ENCODE data around the gene GREB1. TPM values are rescaled to one million over a fixed set of nuclear protein-coding genes. Genes with fewer than 3 reads are reported as not detected.
A peak's percentile ranks its signal among the peaks of the same experiment; 100 is the strongest.

GREB1 gene
- total RNA-seq, 2 experiments from 2014 or later = 0.28 to 0.54 TPM

DNA sequence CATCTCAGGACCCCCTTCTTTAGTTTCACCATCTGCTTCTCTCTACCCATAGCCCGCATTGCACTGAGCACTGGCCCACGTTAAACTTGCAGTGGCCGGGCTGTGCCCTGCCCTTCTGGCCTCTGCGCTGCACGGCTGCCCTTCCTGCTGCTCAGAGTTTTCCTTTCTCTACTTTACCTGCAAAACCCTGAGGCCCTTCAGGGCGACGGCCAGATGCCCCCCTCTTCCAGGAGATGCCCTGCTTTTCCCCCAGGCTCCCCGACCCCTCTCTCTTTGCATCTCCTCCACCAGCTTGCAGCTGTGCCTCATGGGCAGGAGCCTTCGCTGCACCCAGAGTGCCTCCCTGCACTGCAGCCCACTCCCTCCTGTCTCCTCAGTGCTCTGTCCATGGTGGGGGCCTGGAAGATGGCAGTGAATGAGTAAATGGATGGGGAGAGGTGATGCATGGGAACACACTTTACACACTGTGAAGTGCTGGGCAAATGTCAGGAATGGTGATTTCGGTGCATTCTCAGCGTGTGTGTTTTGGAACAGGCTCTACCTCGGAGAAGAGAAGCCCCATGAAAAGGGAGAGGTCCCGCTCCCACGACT, 82.3 kb downstream of the GREB1 start:
- no peak overlapping the region for H3K27ac Mint-ChIP-seq
- no peak overlapping the region for H3K4me3 Mint-ChIP-seq
- POLR2A ChIA-PET = no interaction called here
- no peaks in the 10 kb centered on the region for H3K9me3 Mint-ChIP-seq
- peaks cover 4% of the 10 kb centered on the region for H3K27me3 Mint-ChIP-seq
- ATAC-seq (ENCODE audit: low read depth) = no peak
- H3K36me3 Mint-ChIP-seq = no peaks in the 10 kb centered on the region
- DNase-seq = no peak
- H3K4me1 Mint-ChIP-seq = no peaks in the 10 kb centered on the region

DNA sequence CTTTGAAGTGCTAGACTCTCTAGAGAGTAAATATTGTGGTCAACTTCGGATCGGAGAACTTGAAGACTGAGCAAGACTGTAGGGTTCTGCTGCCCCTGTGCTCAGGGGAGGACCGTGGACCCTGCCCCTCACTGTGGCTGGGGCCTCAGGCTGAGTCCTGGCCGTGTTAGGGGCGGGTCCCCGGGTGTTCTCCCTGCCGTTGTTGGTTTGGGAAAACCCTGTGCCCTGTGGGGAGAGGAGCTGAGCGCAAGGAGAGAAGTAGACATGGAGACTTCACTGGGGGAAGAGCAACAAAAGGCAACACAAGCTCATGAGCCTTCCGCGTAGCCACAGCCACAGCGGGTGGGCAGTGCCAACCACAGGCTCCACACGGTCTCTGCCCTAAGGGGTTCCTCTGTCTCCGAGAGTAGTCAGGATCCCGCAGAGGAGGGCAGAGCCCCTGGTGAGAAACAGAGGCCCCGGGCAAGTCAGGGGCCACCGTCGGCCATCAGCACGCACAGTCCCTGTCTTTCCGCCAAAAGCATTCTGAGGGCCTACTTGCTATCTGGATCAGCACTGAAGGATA, 83.1 kb downstream of the GREB1 start:
- POLR2A ChIA-PET = no interaction called here
- Mint-ChIP-seq H3K4me1 (no peaks in the 10 kb centered on the region), H3K36me3 (no peaks in the 10 kb centered on the region), H3K27ac (no peak overlapping the region), H3K27me3 (peaks cover 4% of the 10 kb centered on the region), H3K4me3 (no peak overlapping the region), H3K9me3 (no peaks in the 10 kb centered on the region)
- no peak for DNase-seq
- no peak for ATAC-seq (ENCODE audit: low read depth)

DNA sequence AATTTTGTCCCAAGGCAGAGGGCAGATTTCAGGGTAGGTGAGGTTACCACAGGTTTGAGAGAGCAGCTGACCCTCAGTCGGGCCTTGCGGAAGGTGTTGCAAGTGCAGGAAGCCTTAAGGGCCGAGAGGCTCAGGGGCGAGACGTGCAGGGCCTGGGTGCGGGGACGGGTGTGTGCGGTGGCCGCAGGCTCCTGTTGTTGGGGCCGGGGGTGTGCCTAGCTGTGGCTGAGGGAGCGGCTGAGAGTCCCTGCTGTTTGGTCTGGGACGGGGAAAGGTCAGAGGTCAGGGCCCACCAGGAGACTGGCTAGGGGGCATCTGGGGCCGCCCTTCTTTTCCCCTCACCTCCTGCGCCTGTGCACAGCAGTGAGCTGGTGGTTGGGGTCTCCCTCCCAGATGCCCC, 83.7 kb downstream of the GREB1 start:
- H3K27me3 Mint-ChIP-seq = peaks cover 4% of the 10 kb centered on the region
- no peak for DNase-seq
- no peaks in the 10 kb centered on the region for H3K9me3 Mint-ChIP-seq
- no peak overlapping the region for H3K4me3 Mint-ChIP-seq
- POLR2A ChIA-PET = no interaction called here
- no peaks in the 10 kb centered on the region for H3K36me3 Mint-ChIP-seq
- no peaks in the 10 kb centered on the region for H3K4me1 Mint-ChIP-seq
- ATAC-seq (ENCODE audit: low read depth) = no peak
- no peak overlapping the region for H3K27ac Mint-ChIP-seq

DNA sequence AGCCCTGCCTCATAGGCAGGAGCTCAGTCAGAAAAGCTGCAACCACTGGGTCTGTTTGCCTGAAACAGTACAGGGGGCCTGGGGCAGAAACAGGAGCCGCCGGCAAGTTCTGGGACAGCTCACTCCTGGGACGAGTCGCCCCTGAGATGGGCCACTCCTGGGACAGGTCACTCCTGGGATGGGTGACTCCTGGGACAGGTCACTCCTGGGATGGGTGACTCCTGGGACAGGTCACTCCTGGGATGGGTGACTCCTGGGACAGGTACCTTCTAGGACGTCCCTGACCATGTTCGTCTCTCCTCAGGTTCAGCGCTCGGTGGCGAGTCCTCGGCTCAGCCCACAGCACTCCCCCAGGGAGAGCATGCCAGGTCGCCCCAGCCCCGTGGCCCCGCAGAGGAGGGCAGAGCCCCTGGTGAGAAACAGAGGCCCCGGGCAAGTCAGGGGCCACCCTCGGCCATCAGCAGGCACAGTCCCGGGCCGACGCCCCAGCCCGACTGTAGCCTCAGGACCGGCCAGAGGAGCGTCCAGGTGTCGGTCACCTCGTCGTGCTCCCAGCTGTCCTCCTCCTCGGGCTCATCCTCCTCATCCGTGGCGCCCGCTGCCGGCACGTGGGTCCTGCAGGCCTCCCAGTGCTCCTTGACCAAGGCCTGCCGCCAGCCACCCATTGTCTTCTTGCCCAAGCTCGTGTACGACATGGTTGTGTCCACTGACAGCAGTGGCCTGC, 84.3 kb downstream of the GREB1 start:
- no peaks in the 10 kb centered on the region for H3K9me3 Mint-ChIP-seq
- DNase-seq (no peak), ATAC-seq (ENCODE audit: low read depth) (peak; percentile 26)
- POLR2A ChIA-PET = no interaction called here
- no peaks in the 10 kb centered on the region for H3K36me3 Mint-ChIP-seq
- H3K27ac Mint-ChIP-seq = no peak overlapping the region
- no peak overlapping the region for H3K4me3 Mint-ChIP-seq
- H3K4me1 Mint-ChIP-seq = no peaks in the 10 kb centered on the region
- H3K27me3 Mint-ChIP-seq = peaks cover 4% of the 10 kb centered on the region

DNA sequence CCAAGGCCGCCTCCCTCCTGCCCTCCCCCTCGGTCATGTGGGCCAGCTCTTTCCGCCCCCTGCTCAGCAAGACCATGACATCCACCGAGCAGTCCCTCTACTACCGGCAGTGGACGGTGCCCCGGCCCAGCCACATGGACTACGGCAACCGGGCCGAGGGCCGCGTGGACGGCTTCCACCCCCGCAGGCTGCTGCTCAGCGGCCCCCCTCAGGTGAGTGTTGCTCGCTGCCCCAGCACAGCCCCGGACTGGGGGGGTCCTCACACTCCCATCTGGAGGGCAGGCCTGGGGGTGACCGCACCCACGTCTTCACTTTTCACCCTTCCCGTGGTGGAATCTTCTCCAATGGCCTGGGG, 84.8 kb downstream of the GREB1 start:
- DNase-seq (no peak), ATAC-seq (ENCODE audit: low read depth) (no peak)
- no peaks in the 10 kb centered on the region for H3K4me1 Mint-ChIP-seq
- H3K27ac Mint-ChIP-seq = no peak overlapping the region
- no peaks in the 10 kb centered on the region for H3K9me3 Mint-ChIP-seq
- POLR2A ChIA-PET = no interaction called here
- peaks cover 4% of the 10 kb centered on the region for H3K27me3 Mint-ChIP-seq
- no peaks in the 10 kb centered on the region for H3K36me3 Mint-ChIP-seq
- H3K4me3 Mint-ChIP-seq = no peak overlapping the region

DNA sequence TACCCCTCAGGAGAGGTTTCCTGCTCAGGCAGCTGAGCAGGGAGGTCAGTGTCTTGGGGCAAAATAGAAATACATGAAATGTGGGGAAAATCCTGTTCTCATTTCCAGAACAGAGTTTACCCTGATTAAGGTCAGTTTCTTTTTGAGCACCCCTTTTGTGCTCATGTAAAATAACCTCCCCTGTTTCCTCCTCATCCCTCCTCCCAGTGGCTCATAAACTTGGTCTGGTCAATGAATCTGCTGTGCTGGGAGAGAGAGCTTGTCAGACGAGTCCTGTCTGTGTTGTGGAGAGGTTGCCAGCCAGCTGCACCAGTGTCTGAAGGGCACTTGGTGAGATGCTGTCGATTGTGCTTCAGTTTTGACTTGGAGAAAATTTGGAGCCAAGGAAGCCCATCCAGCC, 87.6 kb downstream of the GREB1 start:
- H3K9me3 Mint-ChIP-seq = peaks cover 2% of the 10 kb centered on the region
- H3K4me3 Mint-ChIP-seq = no peak overlapping the region
- H3K27ac Mint-ChIP-seq = no peak overlapping the region
- no peaks in the 10 kb centered on the region for H3K4me1 Mint-ChIP-seq
- H3K27me3 Mint-ChIP-seq = peaks cover 2% of the 10 kb centered on the region
- POLR2A ChIA-PET = no interaction called here
- no peak for DNase-seq
- H3K36me3 Mint-ChIP-seq = no peaks in the 10 kb centered on the region
- ATAC-seq (ENCODE audit: low read depth) = no peak

DNA sequence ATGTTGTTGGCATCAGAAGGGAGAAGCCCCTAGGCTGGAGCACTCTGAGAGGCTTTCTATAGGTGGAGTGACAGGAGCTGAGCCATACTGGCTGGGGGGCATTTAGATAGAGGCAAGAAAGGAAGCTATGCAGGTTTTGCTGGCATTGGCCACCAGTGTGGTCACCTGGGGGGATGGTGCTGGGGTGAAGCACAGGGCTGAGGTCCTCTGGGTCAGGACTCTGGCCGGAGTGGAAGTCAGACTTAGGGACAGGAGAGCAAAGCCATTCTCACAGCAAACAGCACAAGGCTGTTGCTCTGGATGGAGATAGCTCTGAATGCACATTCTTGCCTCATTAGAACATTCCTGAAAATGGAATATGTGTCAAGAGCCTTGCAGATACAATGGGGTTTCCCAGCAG, 88.8 kb downstream of the GREB1 start:
- Mint-ChIP-seq H3K9me3 (peaks cover 5% of the 10 kb centered on the region), H3K36me3 (no peaks in the 10 kb centered on the region), H3K4me1 (no peaks in the 10 kb centered on the region), H3K27ac (no peak overlapping the region), H3K27me3 (peaks cover 2% of the 10 kb centered on the region), H3K4me3 (no peak overlapping the region)
- ATAC-seq (ENCODE audit: low read depth) (no peak), DNase-seq (no peak)
- POLR2A ChIA-PET = no interaction called here

DNA sequence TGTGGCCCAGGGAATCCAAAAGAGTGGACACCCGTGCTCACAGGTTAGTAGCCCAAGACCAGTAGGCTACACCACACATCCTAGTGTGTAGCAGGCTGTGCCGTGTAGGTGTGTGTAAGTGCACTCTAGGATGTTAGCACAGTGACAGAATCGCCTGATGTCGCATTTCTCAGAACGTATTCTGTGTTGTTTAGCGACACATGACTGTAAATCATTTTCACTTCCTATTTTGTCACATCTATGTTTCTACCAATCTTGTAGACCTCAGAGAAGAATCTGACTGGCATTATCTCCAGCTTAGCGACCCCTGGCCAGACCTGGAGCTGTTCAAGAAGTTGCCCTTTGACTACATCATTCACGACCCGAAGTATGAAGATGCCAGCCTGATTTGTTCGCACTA, 91.0 kb downstream of the GREB1 start:
- no peak overlapping the region for H3K27ac Mint-ChIP-seq
- no peaks in the 10 kb centered on the region for H3K4me1 Mint-ChIP-seq
- H3K9me3 Mint-ChIP-seq = peaks cover 5% of the 10 kb centered on the region
- H3K36me3 Mint-ChIP-seq = no peaks in the 10 kb centered on the region
- peaks cover 2% of the 10 kb centered on the region for H3K27me3 Mint-ChIP-seq
- no peak overlapping the region for H3K4me3 Mint-ChIP-seq
- DNase-seq (no peak), ATAC-seq (ENCODE audit: low read depth) (no peak)
- POLR2A ChIA-PET = no interaction called here

DNA sequence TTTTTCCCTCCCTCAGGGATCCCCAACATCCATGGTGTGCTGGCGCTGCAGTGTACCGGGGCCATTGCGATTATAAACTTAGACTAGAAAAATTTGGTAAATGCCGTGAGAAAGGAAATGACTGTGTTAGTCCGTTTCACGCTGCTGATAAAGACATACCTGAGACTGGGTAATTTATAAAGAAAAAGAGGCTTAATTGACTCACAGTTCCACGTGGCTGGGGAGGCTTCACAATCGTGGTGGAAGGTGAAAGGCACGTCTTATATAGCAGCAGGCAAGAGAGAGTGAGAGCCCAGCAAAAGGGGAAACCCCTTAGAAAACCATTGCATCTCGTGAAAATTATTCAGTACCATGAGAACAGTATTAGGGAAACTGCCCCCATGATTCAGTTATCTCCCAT, 91.8 kb downstream of the GREB1 start:
- Mint-ChIP-seq H3K36me3 (no peaks in the 10 kb centered on the region), H3K27ac (no peak overlapping the region), H3K27me3 (no peaks in the 10 kb centered on the region), H3K4me3 (no peak overlapping the region), H3K9me3 (peaks cover 5% of the 10 kb centered on the region), H3K4me1 (no peaks in the 10 kb centered on the region)
- DNase-seq (no peak), ATAC-seq (ENCODE audit: low read depth) (no peak)
- POLR2A ChIA-PET = no interaction called here

DNA sequence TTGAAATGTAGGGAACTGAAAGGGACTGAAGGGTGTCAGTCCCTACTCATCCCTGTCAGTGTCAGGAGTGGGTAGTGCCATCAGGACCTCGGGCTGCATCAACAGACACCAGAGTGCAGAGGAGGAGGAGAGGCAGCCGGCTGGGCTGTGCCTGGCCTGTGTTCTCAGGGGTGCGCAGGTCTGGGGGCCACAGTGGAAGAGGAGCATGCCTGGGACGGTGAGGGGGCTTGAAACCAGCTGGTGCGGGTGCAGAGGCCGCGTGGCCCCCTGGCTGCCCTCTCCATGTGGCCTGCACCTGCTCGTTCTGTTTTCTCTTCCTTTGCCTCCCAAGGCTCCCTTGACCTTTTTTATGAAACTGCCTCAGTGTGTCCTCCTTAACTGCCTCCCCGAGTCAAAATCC, 94.8 kb downstream of the GREB1 start:
- Mint-ChIP-seq H3K27me3 (no peaks in the 10 kb centered on the region), H3K9me3 (peaks cover 5% of the 10 kb centered on the region), H3K27ac (no peak overlapping the region), H3K4me3 (no peak overlapping the region), H3K4me1 (no peaks in the 10 kb centered on the region), H3K36me3 (no peaks in the 10 kb centered on the region)
- POLR2A ChIA-PET = no interaction called here
- no peak for ATAC-seq (ENCODE audit: low read depth)
- DNase-seq = no peak

DNA sequence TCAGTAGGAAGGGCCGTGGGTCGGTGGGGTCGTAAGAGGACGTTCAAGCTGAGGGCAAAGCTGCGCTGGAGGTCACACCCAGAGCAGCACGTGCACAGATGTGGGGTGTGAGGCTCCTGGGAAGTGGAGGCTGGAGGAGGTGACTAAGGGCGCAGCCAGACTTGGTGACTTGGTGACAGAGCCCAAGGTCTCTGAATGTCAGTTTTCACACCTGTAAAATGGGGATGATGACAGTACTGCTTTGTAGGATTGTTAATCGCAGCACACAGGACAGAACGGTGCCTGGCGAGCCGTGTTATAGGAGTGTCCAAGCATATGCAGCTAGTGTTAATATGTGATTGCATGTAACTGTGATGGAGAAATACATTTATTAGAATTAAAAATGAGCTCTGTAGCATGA, 95.4 kb downstream of the GREB1 start:
- no peak overlapping the region for H3K27ac Mint-ChIP-seq
- no peak for DNase-seq

DNA sequence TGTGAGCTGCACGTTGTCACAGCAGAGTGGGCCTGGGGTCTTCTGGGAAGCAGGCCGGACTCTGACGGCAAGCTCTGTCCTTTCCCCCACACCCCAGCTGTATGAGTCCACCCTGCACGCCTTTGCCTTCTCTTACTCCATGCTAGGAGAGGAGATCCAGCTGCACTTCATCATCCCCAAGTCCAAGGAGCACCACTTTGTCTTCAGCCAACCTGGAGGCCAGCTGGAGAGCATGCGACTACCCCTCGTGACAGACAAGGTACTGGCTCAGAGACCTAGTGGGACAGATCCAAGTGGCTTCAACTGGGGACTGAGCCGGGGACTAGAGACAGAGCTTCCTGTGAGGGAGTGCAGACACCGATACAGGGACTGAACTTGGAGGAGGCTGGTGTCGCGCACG, 96.0 kb downstream of the GREB1 start:
- no peak for ATAC-seq (ENCODE audit: low read depth)
- Mint-ChIP-seq H3K4me1 (no peaks in the 10 kb centered on the region), H3K27me3 (no peaks in the 10 kb centered on the region), H3K9me3 (peaks cover 5% of the 10 kb centered on the region), H3K27ac (no peak overlapping the region), H3K36me3 (no peaks in the 10 kb centered on the region), H3K4me3 (no peak overlapping the region)
- POLR2A ChIA-PET = no interaction called here
- DNase-seq = no peak

More for the DNA sequence above, 95.4 kb downstream of the GREB1 start:
- Mint-ChIP-seq H3K9me3 (peaks cover 5% of the 10 kb centered on the region), H3K27me3 (no peaks in the 10 kb centered on the region), H3K36me3 (no peaks in the 10 kb centered on the region), H3K4me3 (no peak overlapping the region), H3K4me1 (no peaks in the 10 kb centered on the region)
- no peak for ATAC-seq (ENCODE audit: low read depth)
- POLR2A ChIA-PET = no interaction called here

DNA sequence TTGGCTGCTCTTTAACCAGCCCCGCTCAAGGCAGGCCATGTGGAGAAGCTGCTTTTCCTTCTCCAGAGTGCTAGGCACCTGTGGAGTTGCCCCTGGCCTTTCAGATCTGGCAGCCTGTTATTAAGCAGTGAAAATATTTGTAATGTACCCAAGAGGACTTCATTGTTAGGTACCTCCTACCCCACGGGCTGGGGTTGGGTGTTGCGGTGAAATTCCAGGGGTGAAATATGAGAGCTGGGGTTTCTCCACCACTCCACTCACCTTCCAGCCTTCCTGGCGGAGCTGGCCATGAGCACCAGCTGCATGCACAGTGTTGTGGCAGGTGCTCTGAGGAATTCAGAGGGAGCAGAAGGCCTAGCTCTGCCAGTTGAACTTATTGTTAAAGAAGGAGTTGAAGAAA, 97.0 kb downstream of the GREB1 start:
- ATAC-seq (ENCODE audit: low read depth) (no peak), DNase-seq (no peak)
- POLR2A ChIA-PET = no interaction called here
- H3K27ac Mint-ChIP-seq = no peak overlapping the region
- no peaks in the 10 kb centered on the region for H3K36me3 Mint-ChIP-seq
- H3K4me3 Mint-ChIP-seq = no peak overlapping the region
- peaks cover 5% of the 10 kb centered on the region for H3K9me3 Mint-ChIP-seq
- H3K27me3 Mint-ChIP-seq = no peaks in the 10 kb centered on the region
- no peaks in the 10 kb centered on the region for H3K4me1 Mint-ChIP-seq

DNA sequence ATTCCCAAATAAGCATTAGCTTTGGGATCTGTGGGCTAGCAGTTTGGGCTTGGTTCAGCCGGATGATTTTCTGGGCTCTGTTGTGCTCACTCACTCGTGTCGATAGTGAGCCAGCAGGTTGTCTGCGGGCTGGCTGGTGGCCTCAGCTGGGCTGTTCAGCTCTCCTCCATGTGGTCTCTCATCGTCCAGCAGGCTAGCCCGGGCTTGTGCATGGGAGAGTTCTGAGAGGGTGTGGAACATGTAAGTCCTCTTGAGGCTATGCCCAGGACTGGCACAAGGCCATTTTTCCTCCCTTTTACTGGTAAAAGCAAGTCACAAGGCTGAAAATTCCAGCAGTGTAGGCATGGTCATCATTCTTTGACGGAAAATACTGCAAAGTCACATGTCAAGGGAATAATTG, 97.6 kb downstream of the GREB1 start:
- POLR2A ChIA-PET = no interaction called here
- peaks cover 3% of the 10 kb centered on the region for H3K27me3 Mint-ChIP-seq
- H3K9me3 Mint-ChIP-seq = peaks cover 3% of the 10 kb centered on the region
- no peak overlapping the region for H3K4me3 Mint-ChIP-seq
- no peak overlapping the region for H3K27ac Mint-ChIP-seq
- H3K36me3 Mint-ChIP-seq = no peaks in the 10 kb centered on the region
- DNase-seq (no peak), ATAC-seq (ENCODE audit: low read depth) (no peak)
- H3K4me1 Mint-ChIP-seq = no peaks in the 10 kb centered on the region
